ENCODE measurements around the gene PHKB.

- TF ChIP-seq EZH2 (IDR thresholded peaks at IDR 0.05; ENCODE audit: borderline replicate concordance, insufficient read depth, low read depth, low read length, poor library complexity, severe bottlenecking) (no peak), CTCF (IDR thresholded peaks at IDR 0.05) (no peak)
Measured at GRCh38 chr16:47586121-47586520, 125.0 kb downstream of the PHKB start.

All from B cell (primary cell).